ENCODE results near the gene SPTBN4.

DNA sequence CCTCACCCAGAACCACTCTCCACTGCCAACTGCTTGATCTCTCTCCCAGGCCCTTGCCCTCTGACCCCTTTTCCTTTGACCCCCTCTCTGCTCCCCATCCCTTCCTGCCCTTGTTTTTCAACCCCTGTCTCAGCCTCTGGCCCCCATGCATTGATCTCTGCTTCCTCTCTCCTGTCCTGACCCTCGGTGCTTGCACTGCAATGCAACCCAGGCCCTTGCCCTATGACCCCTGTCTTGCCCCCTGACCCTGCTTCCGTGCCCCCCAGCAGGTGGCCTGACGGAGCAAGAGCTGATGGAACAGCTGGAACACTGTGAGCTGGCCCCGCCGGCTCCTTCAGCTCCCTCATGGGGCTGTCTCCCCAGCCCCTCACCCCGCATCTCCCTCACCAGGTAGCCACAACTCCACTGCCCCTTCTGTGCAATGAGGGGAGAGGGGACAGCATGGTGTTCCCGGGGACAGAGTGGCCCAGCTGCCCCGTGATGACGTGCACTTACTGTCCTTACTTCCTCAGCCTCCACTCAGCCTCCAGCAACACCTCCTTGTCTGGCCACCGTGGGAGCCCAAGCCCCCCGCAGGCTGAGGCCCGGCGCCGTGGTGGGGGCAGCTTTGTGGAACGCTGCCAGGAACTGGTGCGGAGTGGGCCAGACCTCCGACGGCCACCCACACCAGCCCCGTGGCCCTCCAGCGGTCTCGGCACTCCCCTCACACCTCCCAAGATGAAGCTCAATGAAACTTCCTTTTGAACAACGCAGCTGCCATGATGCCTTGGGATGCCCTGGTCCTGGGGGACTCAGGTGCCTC, 123.9 kb downstream of the SPTBN4 start:
- TF ChIP-seq, protein P1, sequence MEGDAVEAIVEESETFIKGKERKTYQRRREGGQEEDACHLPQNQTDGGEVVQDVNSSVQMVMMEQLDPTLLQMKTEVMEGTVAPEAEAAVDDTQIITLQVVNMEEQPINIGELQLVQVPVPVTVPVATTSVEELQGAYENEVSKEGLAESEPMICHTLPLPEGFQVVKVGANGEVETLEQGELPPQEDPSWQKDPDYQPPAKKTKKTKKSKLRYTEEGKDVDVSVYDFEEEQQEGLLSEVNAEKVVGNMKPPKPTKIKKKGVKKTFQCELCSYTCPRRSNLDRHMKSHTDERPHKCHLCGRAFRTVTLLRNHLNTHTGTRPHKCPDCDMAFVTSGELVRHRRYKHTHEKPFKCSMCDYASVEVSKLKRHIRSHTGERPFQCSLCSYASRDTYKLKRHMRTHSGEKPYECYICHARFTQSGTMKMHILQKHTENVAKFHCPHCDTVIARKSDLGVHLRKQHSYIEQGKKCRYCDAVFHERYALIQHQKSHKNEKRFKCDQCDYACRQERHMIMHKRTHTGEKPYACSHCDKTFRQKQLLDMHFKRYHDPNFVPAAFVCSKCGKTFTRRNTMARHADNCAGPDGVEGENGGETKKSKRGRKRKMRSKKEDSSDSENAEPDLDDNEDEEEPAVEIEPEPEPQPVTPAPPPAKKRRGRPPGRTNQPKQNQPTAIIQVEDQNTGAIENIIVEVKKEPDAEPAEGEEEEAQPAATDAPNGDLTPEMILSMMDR (IDR thresholded peaks at IDR 0.05): no peak
- TF ChIP-seq EP300 (IDR thresholded peaks at IDR 0.05) (no peak), POLR2AphosphoS5 (IDR thresholded peaks at IDR 0.05) (no peak)

Data from upper lobe of left lung (tissue), 4 donors.